K562 (cell line): Measurements from ENCODE around the gene ACADVL. TPM values are rescaled to one million over a fixed set of nuclear protein-coding genes. Genes with fewer than 3 reads are reported as not detected.

Experiments used
- ARID3B ChIP-seq: fragments of 250-450 bp; sonication (Bioruptor Pico); IDR thresholded peaks from 2 replicates; pipeline ENCODE4 v1.4.0; 2020; ENCODE audit warnings: borderline replicate concordance
- CBX8 ChIP-seq: fragments of 200-600 bp; sonication (generic); IDR thresholded peaks from 2 replicates; pipeline ENCODE4 v1.6.1; 2012; ENCODE audit warnings: borderline replicate concordance, mixed run types, low read depth, mild to moderate bottlenecking, moderate library complexity, mixed read lengths, low read length, control low read depth, inconsistent platforms; ENCODE audit not compliant: poor library complexity, severe bottlenecking; ENCODE audit errors: extremely low read depth
- CREM ChIP-seq: IDR thresholded peaks from 2 replicates; pipeline ENCODE4 v1.6.1; 2014; ENCODE audit warnings: antibody characterized with exemption, low read depth
- ELF2 ChIP-seq: fragments of 250-450 bp; sonication (Bioruptor Pico); IDR thresholded peaks from 2 replicates; pipeline ENCODE4 v1.5.0; 2021; ENCODE audit warnings: mild to moderate bottlenecking
- ERF ChIP-seq: fragments of 450-650 bp; formaldehyde crosslinking; IDR thresholded peaks from 2 replicates; pipeline ENCODE4 v1.4.0; 2020; ENCODE audit warnings: mild to moderate bottlenecking, mixed read lengths
- HEY1 ChIP-seq: fragments of 250-450 bp; sonication (Bioruptor Pico); IDR thresholded peaks from 2 replicates; pipeline ENCODE4 v1.5.0; 2020; ENCODE audit warnings: mild to moderate bottlenecking, moderate library complexity, borderline replicate concordance
- KLF10 ChIP-seq: fragments of 250-450 bp; sonication (Bioruptor Pico); IDR thresholded peaks from 2 replicates; pipeline ENCODE4 v1.6.1; 2021; ENCODE audit warnings: matching md5 sums
- MTA1 ChIP-seq: fragments of 450-650 bp; IDR thresholded peaks from 2 replicates; pipeline ENCODE4 v1.6.1; 2017; ENCODE audit warnings: borderline replicate concordance
- NEUROD1 ChIP-seq: fragments of 150-350 bp; IDR thresholded peaks from 2 replicates; pipeline ENCODE4 v1.6.1; 2014; ENCODE audit warnings: borderline replicate concordance, low read length, low read depth; ENCODE audit not compliant: partially characterized antibody
- NFE2L1 ChIP-seq: fragments of 450-650 bp; IDR thresholded peaks from 2 replicates; pipeline ENCODE4 v1.6.1; 2016; ENCODE audit warnings: missing genetic modification characterization, low read depth, mild to moderate bottlenecking, missing compliant biosample characterization, moderate library complexity, borderline replicate concordance
- NFYB ChIP-seq: IDR thresholded peaks from 2 replicates; pipeline ENCODE4 v1.6.1; 2011; ENCODE audit warnings: mild to moderate bottlenecking, moderate library complexity; ENCODE audit not compliant: insufficient read length; ENCODE audit errors: extremely low read depth
- NRF1 ChIP-seq, 2 experiments: fragments of 450-650 bp; IDR thresholded peaks in 1 of 2; conservative IDR thresholded peaks in 1 of 2; 2 replicates each; pipeline ENCODE4 v1.6.1; 2014; ENCODE audit warnings: mild to moderate bottlenecking in 2 of 2
- PHF21A ChIP-seq: fragments of 450-650 bp; IDR thresholded peaks from 2 replicates; pipeline ENCODE4 v1.6.1; 2017; ENCODE audit warnings: low read depth, borderline replicate concordance
- RBM15 ChIP-seq: fragments of 200-400 bp; formaldehyde crosslinking; IDR thresholded peaks from 2 replicates; pipeline ENCODE4 v1.6.1; 2018; ENCODE audit warnings: mild to moderate bottlenecking, low read length, moderate library complexity; ENCODE audit not compliant: insufficient read depth
- RFX5 ChIP-seq: IDR thresholded peaks from 2 replicates; pipeline ENCODE4 v1.6.1; 2011; ENCODE audit warnings: low read depth, mild to moderate bottlenecking, improper control_type of control experiment, low read length
- SAFB ChIP-seq: fragments of 200-400 bp; formaldehyde crosslinking; IDR thresholded peaks from 2 replicates; pipeline ENCODE4 v1.6.1; 2017; ENCODE audit warnings: low read depth, low read length, borderline replicate concordance
- SRF ChIP-seq, 2 experiments: fragments of 250-450, 450-650 bp in 1 of 2; sonication (Bioruptor Pico) in 1 of 2; sonication (generic) in 1 of 2; formaldehyde crosslinking; IDR thresholded peaks; 2 replicates each; pipeline versions ENCODE4 v1.5.0 to v1.5.1; 2020 to 2022; ENCODE audit warnings: mild to moderate bottlenecking in 1 of 2, missing genetic modification reagents in 1 of 2
- SRSF7 ChIP-seq: fragments of 200-400 bp; formaldehyde crosslinking; optimal IDR thresholded peaks from 2 replicates; pipeline ENCODE3; 2017; ENCODE audit warnings: mild to moderate bottlenecking, low read depth, low read length
- TFAM ChIP-seq: fragments of 250-450 bp; sonication (Bioruptor Pico); conservative IDR thresholded peaks from 2 replicates; pipeline ENCODE4 v1.5.0; 2021; ENCODE audit warnings: mild to moderate bottlenecking, moderate library complexity
- ZBTB34 ChIP-seq: fragments of 250-450 bp; sonication (Bioruptor Pico); IDR thresholded peaks from 2 replicates; pipeline ENCODE4 v1.8.0; 2021; ENCODE audit warnings: mild to moderate bottlenecking, moderate library complexity
- ZNF165 ChIP-seq: fragments of 250-450 bp; sonication (Bioruptor Pico); IDR thresholded peaks from 2 replicates; pipeline ENCODE4 v1.4.0; 2020; ENCODE audit warnings: borderline replicate concordance
- ZNF75A ChIP-seq: fragments of 450-650 bp; formaldehyde crosslinking; IDR thresholded peaks from 2 replicates; pipeline ENCODE4 v1.4.0; 2020; ENCODE audit warnings: mild to moderate bottlenecking
- polyA plus RNA-seq, 8 experiments: library from polyadenylated mRNA; depleted of rRNA in 4 of 8; stranded (reverse) in 5 of 8; unstranded in 3 of 8; fragments of >200 nt; fragmentation: Nextera tagmentation in 2 of 8; fragmentation: Illumina TruSeq in 1 of 8; extraction: Ambion mirVana in 2 of 8; extraction: Trizol in 1 of 8; gene quantifications; 2 replicates each; pipeline versions ENCODE4 v1.2.1 to v1.2.3, GENCODE V29; 2011 to 2014; ENCODE audit warnings: inconsistent platforms in 1 of 8, missing spikeins in 1 of 8
- total RNA-seq, 7 experiments: library from RNA; depleted of rRNA in 6 of 7; stranded (reverse); fragments of >200 nt in 6 of 7; fragmentation: Illumina TruSeq in 2 of 7; extraction: Trizol in 2 of 7; gene quantifications; 2 replicates each; pipeline versions ENCODE4 v1.2.1 to v1.2.3, GENCODE V29; 2011 to 2021; ENCODE audit warnings: low replicate concordance in 1 of 7
- TF ChIP-seq, protein P1 (sequence below): fragments of 150-350 bp; conservative IDR thresholded peaks from 2 replicates; pipeline ENCODE4 v1.6.1; 2014; ENCODE audit warnings: low read length

ACADVL gene
- total and polyA plus RNA-seq, 9 of the 15 experiments (the other 6 are each of a cell fraction or from before 2014, with no cell fraction given), result 25.5 to 449 (median 214) TPM

GRCh38 chr17:7242717-7243452 is 23.1 kb downstream of the ACADVL start (continued):
- TF ChIP-seq RFX5 (no peak), SRSF7 (no peak), HEY1 (CRISPR knock-in tag) (no peak), ARID3B (CRISPR knock-in tag) (no peak), NFYB (no peak), CBX8 (no peak), CREM (peak; percentile 83), KLF10 (CRISPR knock-in tag) (no peak), ZBTB34 (no peak), TFAM (CRISPR knock-in tag) (no peak), PHF21A (peak; percentile 67; the same call in 1 of the 2 replicates), NRF1 (conservative IDR thresholded peaks at IDR 0.05 in 1 of 2, IDR thresholded peaks at IDR 0.05 in 1 of 2) (peak; percentile 62 to 63), ZNF165 (no peak), ERF (no peak; the same call in 1 of the 2 replicates), RBM15 (no peak), SRF (CRISPR knock-in tag; IDR thresholded peaks at IDR 0.05) (0 out of 4 replicates have a peak, but pooled peaks of 1 of the 2 experiments have one; percentile 50), SAFB (no peak), MTA1 (0 out of 2 replicates have a peak, but pooled peaks have one; percentile 53), ZNF75A (no peak), NEUROD1 (no peak), ELF2 (CRISPR knock-in tag) (peak; percentile 80; the same call in 1 of the 2 replicates), NFE2L1 (tag) (no peak)
- TF ChIP-seq, protein P1, sequence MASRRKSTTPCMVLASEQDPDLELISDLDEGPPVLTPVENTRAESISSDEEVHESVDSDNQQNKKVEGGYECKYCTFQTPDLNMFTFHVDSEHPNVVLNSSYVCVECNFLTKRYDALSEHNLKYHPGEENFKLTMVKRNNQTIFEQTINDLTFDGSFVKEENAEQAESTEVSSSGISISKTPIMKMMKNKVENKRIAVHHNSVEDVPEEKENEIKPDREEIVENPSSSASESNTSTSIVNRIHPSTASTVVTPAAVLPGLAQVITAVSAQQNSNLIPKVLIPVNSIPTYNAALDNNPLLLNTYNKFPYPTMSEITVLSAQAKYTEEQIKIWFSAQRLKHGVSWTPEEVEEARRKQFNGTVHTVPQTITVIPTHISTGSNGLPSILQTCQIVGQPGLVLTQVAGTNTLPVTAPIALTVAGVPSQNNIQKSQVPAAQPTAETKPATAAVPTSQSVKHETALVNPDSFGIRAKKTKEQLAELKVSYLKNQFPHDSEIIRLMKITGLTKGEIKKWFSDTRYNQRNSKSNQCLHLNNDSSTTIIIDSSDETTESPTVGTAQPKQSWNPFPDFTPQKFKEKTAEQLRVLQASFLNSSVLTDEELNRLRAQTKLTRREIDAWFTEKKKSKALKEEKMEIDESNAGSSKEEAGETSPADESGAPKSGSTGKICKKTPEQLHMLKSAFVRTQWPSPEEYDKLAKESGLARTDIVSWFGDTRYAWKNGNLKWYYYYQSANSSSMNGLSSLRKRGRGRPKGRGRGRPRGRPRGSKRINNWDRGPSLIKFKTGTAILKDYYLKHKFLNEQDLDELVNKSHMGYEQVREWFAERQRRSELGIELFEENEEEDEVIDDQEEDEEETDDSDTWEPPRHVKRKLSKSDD, result no peak
